ENCODE results near the gene CYFIP1.
A peak's percentile ranks its signal among the peaks of the same experiment; 100 is the strongest.

Gene CYFIP1

GRCh38 chr15:22904736-22905135, 75.4 kb downstream of the CYFIP1 start:
- H3K4me3 ChIP-seq (ENCODE audit: low read depth, low read length), result no peak overlapping the region
- ChIA-PET POLR2A (no interaction called here), CTCF (no interaction called here)
- H3K36me3 ChIP-seq (ENCODE audit: control insufficient read depth in 2 of 2, insufficient read depth in 1 of 2, low read length in 2 of 2), result peaks cover 0 to 59% of the 10 kb centered on the region in 2 experiments; a peak in 2 of 3 replicates
- H3K27ac ChIP-seq (ENCODE audit: extremely low read depth, low read depth, low read length), result no peak overlapping the region
- no peaks in the 10 kb centered on the region for H3K4me1 ChIP-seq (ENCODE audit: control insufficient read depth, insufficient read depth, low read length)
- TF ChIP-seq ZNF792 (tag by site-specific recombination; IDR thresholded peaks at IDR 0.05) (no peak), ZBTB48 (tag by site-specific recombination; IDR thresholded peaks at IDR 0.05) (no peak), ZNF426 (tag by site-specific recombination; IDR thresholded peaks at IDR 0.05) (no peak), ZSCAN16 (tag by site-specific recombination; IDR thresholded peaks at IDR 0.05) (no peak), ZNF596 (tag by site-specific recombination; IDR thresholded peaks at IDR 0.05) (no peak), ZNF580 (tag by site-specific recombination; IDR thresholded peaks at IDR 0.05) (no peak), ZNF530 (tag by site-specific recombination; IDR thresholded peaks at IDR 0.05; ENCODE audit: low read depth) (no peak), ZNF510 (tag by site-specific recombination; IDR thresholded peaks at IDR 0.05; ENCODE audit: insufficient replicate concordance) (no peak), PRDM4 (tag by site-specific recombination; IDR thresholded peaks at IDR 0.05) (no peak), ZNF23 (tag by site-specific recombination; IDR thresholded peaks at IDR 0.05; ENCODE audit: borderline replicate concordance) (no peak), ZNF133 (tag by site-specific recombination; IDR thresholded peaks at IDR 0.05) (no peak)
- no peaks in the 10 kb centered on the region for H3K9me3 ChIP-seq (ENCODE audit: control insufficient read depth, insufficient read depth, low read depth, low read length)

GRCh38 chr15:22903961-22904534, 76.1 kb downstream of the CYFIP1 start:
- no peak for TF ChIP-seq ZNF423 (tag by site-specific recombination; IDR thresholded peaks at IDR 0.05)
- TF ChIP-seq MYNN (tag by site-specific recombination; IDR thresholded peaks at IDR 0.05; ENCODE audit: borderline replicate concordance), result no peak
- TF ChIP-seq SCRT1 (tag by site-specific recombination; IDR thresholded peaks at IDR 0.05; ENCODE audit: borderline replicate concordance), result no peak
- peak; percentile 33; the same call in 1 of the 2 replicates for TF ChIP-seq ZIC2 (tag by site-specific recombination; IDR thresholded peaks at IDR 0.05)
- TF ChIP-seq ZNF292 (tag by site-specific recombination; IDR thresholded peaks at IDR 0.05; ENCODE audit: borderline replicate concordance, low read depth), result no peak
- TF ChIP-seq ZNF660 (tag by site-specific recombination; IDR thresholded peaks at IDR 0.05), result no peak
- TF ChIP-seq ZNF362 (tag by site-specific recombination; IDR thresholded peaks at IDR 0.05), result no peak
- TF ChIP-seq ZNF10 (tag by site-specific recombination; IDR thresholded peaks at IDR 0.05), result no peak
- Histone ChIP-seq H3K9me3 (ENCODE audit: control insufficient read depth, insufficient read depth, low read depth, low read length) (no peaks in the 10 kb centered on the region), H3K36me3 (ENCODE audit: control insufficient read depth in 2 of 2, insufficient read depth in 1 of 2, low read length in 2 of 2) (peaks cover 0 to 58% of the 10 kb centered on the region in 2 experiments; a peak in 2 of 3 replicates), H3K4me3 (ENCODE audit: low read depth, low read length) (no peak overlapping the region), H3K4me1 (ENCODE audit: control insufficient read depth, insufficient read depth, low read length) (no peaks in the 10 kb centered on the region), H3K27ac (ENCODE audit: extremely low read depth, low read depth, low read length) (no peak overlapping the region)
- ChIA-PET CTCF (no interaction called here), POLR2A (no interaction called here)

- Histone ChIP-seq H3K9me3 (ENCODE audit: control insufficient read depth, insufficient read depth, low read depth, low read length) (no peaks in the 10 kb centered on the region), H3K27ac (ENCODE audit: extremely low read depth, low read depth, low read length) (no peak overlapping the region), H3K4me3 (ENCODE audit: low read depth, low read length) (no peak overlapping the region), H3K36me3 (ENCODE audit: control insufficient read depth in 2 of 2, insufficient read depth in 1 of 2, low read length in 2 of 2) (peaks cover 0 to 53% of the 10 kb centered on the region in 2 experiments; a peak in 2 of 3 replicates), H3K4me1 (ENCODE audit: control insufficient read depth, insufficient read depth, low read length) (no peaks in the 10 kb centered on the region)
- ChIA-PET CTCF (no interaction called here), POLR2A (no interaction called here)
- TF ChIP-seq ZNF280C (tag by site-specific recombination; IDR thresholded peaks at IDR 0.05), result no peak
- no peak for TF ChIP-seq ZNF24 (tag by site-specific recombination; IDR thresholded peaks at IDR 0.05)
- TF ChIP-seq KLF1 (tag by site-specific recombination; IDR thresholded peaks at IDR 0.05), result no peak
- TF ChIP-seq ZBTB17 (tag by site-specific recombination; IDR thresholded peaks at IDR 0.05), result no peak
- no peak for TF ChIP-seq ATF2 (tag by site-specific recombination; IDR thresholded peaks at IDR 0.05; ENCODE audit: low read depth)
Observed at GRCh38 chr15:22903427-22903826, 76.7 kb downstream of the CYFIP1 start.

Measured in HEK293 (cell line).